Glutamatergic neuron (in vitro differentiated cells): ENCODE data around the gene VPS13D. TPM values are rescaled to one million over a fixed set of nuclear protein-coding genes. Genes with fewer than 3 reads are reported as not detected.
"Not testable (repeated sequence)": the region's sequence is repeated elsewhere in the genome, so short reads cannot be mapped to it uniquely, and the experiment has no call there.

Experiments
- DNase-seq: peaks from one replicate; pipeline ENCODE4 v3.0.0; 2022
- H3K27ac Mint-ChIP-seq: one replicate; pipeline ENCODE4 v1.8.0; 2020; ENCODE audit warnings: mild to moderate bottlenecking, mixed read lengths, inconsistent platforms; ENCODE audit not compliant: unreplicated experiment
- H3K27me3 Mint-ChIP-seq: one replicate; pipeline ENCODE4 v1.8.0; 2020; ENCODE audit warnings: mild to moderate bottlenecking, moderate library complexity, mixed read lengths, inconsistent platforms; ENCODE audit not compliant: unreplicated experiment
- H3K36me3 Mint-ChIP-seq: one replicate; pipeline ENCODE4 v1.8.0; 2020; ENCODE audit warnings: mild to moderate bottlenecking, mixed read lengths, inconsistent platforms; ENCODE audit not compliant: unreplicated experiment
- H3K4me1 Mint-ChIP-seq: one replicate; pipeline ENCODE4 v1.8.0; 2020; ENCODE audit warnings: mild to moderate bottlenecking, low read depth, mixed read lengths, inconsistent platforms; ENCODE audit not compliant: unreplicated experiment
- H3K4me3 Mint-ChIP-seq: one replicate; pipeline ENCODE4 v1.8.0; 2020; ENCODE audit warnings: mild to moderate bottlenecking, mixed read lengths, inconsistent platforms; ENCODE audit not compliant: unreplicated experiment
- H3K9me3 Mint-ChIP-seq: one replicate; pipeline ENCODE4 v1.8.0; 2020; ENCODE audit warnings: mild to moderate bottlenecking, moderate library complexity, mixed read lengths, inconsistent platforms; ENCODE audit not compliant: unreplicated experiment
- total RNA-seq: library from RNA; stranded (reverse); fragmentation: NEBNext Ultra II Directional; extraction: Animal tissue kit (Norgen Biotek cat#: 25700); gene quantifications from one replicate; pipeline ENCODE4 v1.2.1, GENCODE V29; 2021; ENCODE audit not compliant: unreplicated experiment
- TF ChIP-seq, protein P1 (sequence below): fragments of 200-600 bp; sonication (generic); IDR thresholded peaks from one replicate; pipeline ENCODE4 v1.5.0; 2021; ENCODE audit not compliant: partially characterized antibody, unreplicated experiment

VPS13D gene
- total RNA-seq, 1 donor from 2014 or later = 32.8 TPM

- no peaks in the 10 kb centered on the region for H3K36me3 Mint-ChIP-seq
- H3K27me3 Mint-ChIP-seq = no peaks in the 10 kb centered on the region
- TF ChIP-seq, protein P1, sequence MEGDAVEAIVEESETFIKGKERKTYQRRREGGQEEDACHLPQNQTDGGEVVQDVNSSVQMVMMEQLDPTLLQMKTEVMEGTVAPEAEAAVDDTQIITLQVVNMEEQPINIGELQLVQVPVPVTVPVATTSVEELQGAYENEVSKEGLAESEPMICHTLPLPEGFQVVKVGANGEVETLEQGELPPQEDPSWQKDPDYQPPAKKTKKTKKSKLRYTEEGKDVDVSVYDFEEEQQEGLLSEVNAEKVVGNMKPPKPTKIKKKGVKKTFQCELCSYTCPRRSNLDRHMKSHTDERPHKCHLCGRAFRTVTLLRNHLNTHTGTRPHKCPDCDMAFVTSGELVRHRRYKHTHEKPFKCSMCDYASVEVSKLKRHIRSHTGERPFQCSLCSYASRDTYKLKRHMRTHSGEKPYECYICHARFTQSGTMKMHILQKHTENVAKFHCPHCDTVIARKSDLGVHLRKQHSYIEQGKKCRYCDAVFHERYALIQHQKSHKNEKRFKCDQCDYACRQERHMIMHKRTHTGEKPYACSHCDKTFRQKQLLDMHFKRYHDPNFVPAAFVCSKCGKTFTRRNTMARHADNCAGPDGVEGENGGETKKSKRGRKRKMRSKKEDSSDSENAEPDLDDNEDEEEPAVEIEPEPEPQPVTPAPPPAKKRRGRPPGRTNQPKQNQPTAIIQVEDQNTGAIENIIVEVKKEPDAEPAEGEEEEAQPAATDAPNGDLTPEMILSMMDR = no peak
- DNase-seq = no peak
- no peak overlapping the region for H3K27ac Mint-ChIP-seq
- no peak overlapping the region for H3K4me3 Mint-ChIP-seq
- no peaks in the 10 kb centered on the region for H3K9me3 Mint-ChIP-seq
- H3K4me1 Mint-ChIP-seq = no peaks in the 10 kb centered on the region
Observed at GRCh38 chr1:12315146-12315545, 85.3 kb downstream of the VPS13D start.

GRCh38 chr1:12316331-12316730 is 86.5 kb downstream of the VPS13D start:
- TF ChIP-seq, protein P1 = no peak
- no peak overlapping the region for H3K27ac Mint-ChIP-seq
- H3K4me1 Mint-ChIP-seq = no peaks in the 10 kb centered on the region
- no peak for DNase-seq
- no peaks in the 10 kb centered on the region for H3K9me3 Mint-ChIP-seq
- no peaks in the 10 kb centered on the region for H3K27me3 Mint-ChIP-seq
- no peak overlapping the region for H3K4me3 Mint-ChIP-seq
- H3K36me3 Mint-ChIP-seq = no peaks in the 10 kb centered on the region

GRCh38 chr1:12320486-12320885 is 90.7 kb downstream of the VPS13D start:
- no peak overlapping the region for H3K4me3 Mint-ChIP-seq
- H3K27me3 Mint-ChIP-seq = no peaks in the 10 kb centered on the region
- DNase-seq = no peak
- H3K4me1 Mint-ChIP-seq = no peaks in the 10 kb centered on the region
- H3K9me3 Mint-ChIP-seq = no peaks in the 10 kb centered on the region
- TF ChIP-seq, protein P1 = no peak
- no peak overlapping the region for H3K27ac Mint-ChIP-seq
- H3K36me3 Mint-ChIP-seq = no peaks in the 10 kb centered on the region

DNA sequence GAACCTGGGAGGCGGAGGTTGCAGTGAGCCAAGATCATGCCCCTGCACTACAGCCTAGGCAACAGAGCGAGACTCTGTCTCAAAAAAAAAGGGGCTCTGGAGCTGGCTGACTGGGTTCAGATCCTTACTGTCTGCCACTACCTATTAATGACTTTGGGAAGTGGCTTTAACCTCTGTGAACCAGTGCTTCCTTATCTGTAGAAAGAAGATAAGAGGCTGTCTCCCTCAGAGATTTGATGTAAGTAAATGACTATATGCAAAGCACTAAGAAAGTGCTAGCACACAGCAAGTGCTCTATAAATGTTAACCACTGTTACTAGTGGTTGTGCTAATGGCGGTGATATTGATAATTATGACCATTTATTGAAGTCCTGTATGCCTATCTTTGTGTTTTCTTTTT is 94.6 kb downstream of the VPS13D start:
- DNase-seq = no peak
- TF ChIP-seq, protein P1 = no peak
- Mint-ChIP-seq H3K27ac (no peak overlapping the region), H3K4me3 (no peak overlapping the region), H3K4me1 (no peaks in the 10 kb centered on the region), H3K27me3 (peaks cover 2% of the 10 kb centered on the region), H3K36me3 (no peaks in the 10 kb centered on the region), H3K9me3 (no peaks in the 10 kb centered on the region)

DNA sequence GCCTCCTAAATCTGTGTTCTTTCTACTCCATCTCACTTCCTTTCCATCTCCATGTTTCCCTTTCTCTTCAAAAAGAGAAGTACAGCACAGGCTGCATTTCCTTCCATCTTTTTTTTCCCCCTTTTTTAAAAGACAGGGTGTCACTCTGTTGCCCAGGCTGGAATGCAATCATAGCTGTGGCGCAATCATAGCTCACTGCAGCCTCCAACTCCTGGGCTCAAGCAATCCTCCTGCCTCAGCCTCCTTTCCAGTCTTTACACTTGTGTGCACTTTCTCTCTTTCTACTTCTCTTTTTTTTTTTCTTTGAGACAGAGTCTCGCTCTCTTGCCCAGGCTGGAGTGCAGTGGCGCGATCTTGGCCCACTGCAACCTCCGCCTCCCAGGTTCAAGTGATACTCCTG is 95.1 kb downstream of the VPS13D start:
- H3K27ac Mint-ChIP-seq, H3K36me3 Mint-ChIP-seq, DNase-seq, H3K27me3 Mint-ChIP-seq, H3K4me3 Mint-ChIP-seq, H3K9me3 Mint-ChIP-seq, H3K4me1 Mint-ChIP-seq: not testable (repeated sequence)

DNA sequence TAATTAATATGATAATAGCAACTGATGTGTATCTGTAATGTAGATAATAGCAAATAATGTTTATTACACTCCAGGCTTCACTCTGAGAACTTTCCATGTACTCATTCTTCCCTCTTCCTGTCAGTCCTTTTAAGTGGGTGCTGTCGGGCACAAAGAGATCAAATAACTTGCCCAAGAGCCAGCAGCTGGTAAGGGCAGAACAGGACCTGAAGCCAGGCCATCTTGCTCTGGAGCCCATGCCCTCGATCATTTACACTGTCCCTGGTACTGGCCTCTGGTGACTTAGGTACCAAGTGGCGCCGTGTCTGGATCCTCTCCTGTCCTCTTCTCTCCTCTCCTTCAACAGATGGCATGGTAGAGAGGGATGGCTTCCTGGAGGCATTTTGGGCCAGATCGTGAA is 97.2 kb downstream of the VPS13D start:
- H3K4me3 Mint-ChIP-seq = no peak overlapping the region
- peaks cover 2% of the 10 kb centered on the region for H3K27me3 Mint-ChIP-seq
- H3K4me1 Mint-ChIP-seq = no peaks in the 10 kb centered on the region
- no peak for DNase-seq
- no peaks in the 10 kb centered on the region for H3K9me3 Mint-ChIP-seq
- TF ChIP-seq, protein P1 = no peak
- H3K27ac Mint-ChIP-seq = no peak overlapping the region
- no peaks in the 10 kb centered on the region for H3K36me3 Mint-ChIP-seq
